Lower leg skin (tissue), 4 donors: ENCODE data around the gene TWF1. TPM values are rescaled to one million over a fixed set of nuclear protein-coding genes. Genes with fewer than 3 reads are reported as not detected.

Source experiments
- DNase-seq, 2 donors: peaks; one replicate each; pipeline ENCODE4 v3.0.0-alpha.2; 2019; ENCODE audit warnings: low spot score in 2 of 2
- H3K4me3 ChIP-seq: fragments of 200-600 bp; sonication (generic); 2 replicates; pipeline ENCODE4 v1.5.1; 2017; ENCODE audit warnings: mild to moderate bottlenecking, low read depth; ENCODE audit not compliant: poor library complexity, severe bottlenecking
- POLR2A ChIP-seq, 2 donors: fragments of 450-650 bp; IDR thresholded peaks; one replicate each; pipeline ENCODE4 v1.6.1; 2016 to 2017; ENCODE audit warnings: antibody characterized with exemption in 2 of 2, mild to moderate bottlenecking in 1 of 2, moderate library complexity in 1 of 2
- WGBS, 2 donors: methylation state at CpG; one replicate each; pipeline ENCODE4 v1.1.5; 2018; 5-methylcytosine and 5-hydroxymethylcytosine counted together
- intact Hi-C: fragments of 100-400 bp; cut with DNase I; formaldehyde crosslinking; loops from one replicate; pipeline ENCODE4 v1.15.0; 2023; ENCODE audit warnings: low total_unique reads
- total RNA-seq, 4 donors: library from RNA; depleted of rRNA; stranded (reverse); fragments of >200 nt; gene quantifications; one replicate each; pipeline ENCODE4 v1.1.0, GENCODE V29; 2016
- TF ChIP-seq, protein P1 (sequence below), 3 donors: fragments of 450-650 bp; IDR thresholded peaks; one replicate each; pipeline ENCODE4 v1.5.1; 2016; ENCODE audit warnings: antibody characterized with exemption in 3 of 3, mild to moderate bottlenecking in 3 of 3, moderate library complexity in 2 of 3

Gene TWF1
- total RNA-seq, 4 donors from 2014 or later = 46.9 to 77.4 (median 62.3) TPM

DNA sequence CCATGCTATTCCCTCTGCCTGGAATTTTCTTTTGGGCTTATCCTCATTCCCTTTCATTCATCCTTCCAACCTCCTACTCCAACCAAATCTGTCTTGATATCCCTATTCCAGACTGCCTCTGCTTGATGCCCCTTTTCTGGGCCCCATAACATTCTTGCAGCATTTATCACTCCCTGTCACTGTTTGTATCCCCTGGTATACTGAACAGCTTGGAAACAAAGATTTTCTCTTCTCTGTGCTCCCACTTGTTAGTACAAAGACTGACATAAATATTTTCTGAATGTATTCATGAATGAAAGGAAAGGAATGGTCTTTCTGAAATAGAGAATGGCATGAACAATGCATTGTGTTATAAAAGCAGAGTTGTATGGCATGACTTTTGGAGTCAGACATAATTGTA is 39.8 kb downstream of the TWF1 start:
- DNase-seq = no peak
- intact Hi-C loops = no loop called here
- no peak overlapping the region for H3K4me3 ChIP-seq
- no peak for TF ChIP-seq POLR2A (IDR thresholded peaks at IDR 0.05)
- TF ChIP-seq, protein P1, sequence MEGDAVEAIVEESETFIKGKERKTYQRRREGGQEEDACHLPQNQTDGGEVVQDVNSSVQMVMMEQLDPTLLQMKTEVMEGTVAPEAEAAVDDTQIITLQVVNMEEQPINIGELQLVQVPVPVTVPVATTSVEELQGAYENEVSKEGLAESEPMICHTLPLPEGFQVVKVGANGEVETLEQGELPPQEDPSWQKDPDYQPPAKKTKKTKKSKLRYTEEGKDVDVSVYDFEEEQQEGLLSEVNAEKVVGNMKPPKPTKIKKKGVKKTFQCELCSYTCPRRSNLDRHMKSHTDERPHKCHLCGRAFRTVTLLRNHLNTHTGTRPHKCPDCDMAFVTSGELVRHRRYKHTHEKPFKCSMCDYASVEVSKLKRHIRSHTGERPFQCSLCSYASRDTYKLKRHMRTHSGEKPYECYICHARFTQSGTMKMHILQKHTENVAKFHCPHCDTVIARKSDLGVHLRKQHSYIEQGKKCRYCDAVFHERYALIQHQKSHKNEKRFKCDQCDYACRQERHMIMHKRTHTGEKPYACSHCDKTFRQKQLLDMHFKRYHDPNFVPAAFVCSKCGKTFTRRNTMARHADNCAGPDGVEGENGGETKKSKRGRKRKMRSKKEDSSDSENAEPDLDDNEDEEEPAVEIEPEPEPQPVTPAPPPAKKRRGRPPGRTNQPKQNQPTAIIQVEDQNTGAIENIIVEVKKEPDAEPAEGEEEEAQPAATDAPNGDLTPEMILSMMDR (IDR thresholded peaks at IDR 0.05) = no peak

DNA sequence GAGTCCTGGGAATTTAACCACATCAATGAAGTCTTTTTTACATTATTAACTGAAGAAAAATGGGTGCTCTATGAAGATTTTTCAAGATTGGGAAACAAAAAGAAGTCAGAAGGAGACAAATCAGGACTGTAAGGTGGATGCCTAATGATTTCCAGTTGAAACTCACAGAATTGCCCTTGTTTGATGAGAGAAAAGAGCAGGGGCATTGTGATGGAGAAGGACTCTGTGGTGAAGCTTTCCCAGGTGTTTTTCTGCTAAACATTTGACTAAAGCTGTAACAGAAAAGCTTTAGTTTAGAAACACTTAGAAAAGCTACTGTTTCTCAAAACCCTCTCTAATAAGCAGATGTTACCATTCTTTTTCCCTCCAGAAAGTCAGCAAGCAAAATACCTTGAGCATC is 41.6 kb downstream of the TWF1 start:
- no peak overlapping the region for H3K4me3 ChIP-seq
- intact Hi-C loops = no loop called here
- DNase-seq = no peak
- TF ChIP-seq, protein P1 (IDR thresholded peaks at IDR 0.05) = no peak
- TF ChIP-seq POLR2A (IDR thresholded peaks at IDR 0.05) = no peak

DNA sequence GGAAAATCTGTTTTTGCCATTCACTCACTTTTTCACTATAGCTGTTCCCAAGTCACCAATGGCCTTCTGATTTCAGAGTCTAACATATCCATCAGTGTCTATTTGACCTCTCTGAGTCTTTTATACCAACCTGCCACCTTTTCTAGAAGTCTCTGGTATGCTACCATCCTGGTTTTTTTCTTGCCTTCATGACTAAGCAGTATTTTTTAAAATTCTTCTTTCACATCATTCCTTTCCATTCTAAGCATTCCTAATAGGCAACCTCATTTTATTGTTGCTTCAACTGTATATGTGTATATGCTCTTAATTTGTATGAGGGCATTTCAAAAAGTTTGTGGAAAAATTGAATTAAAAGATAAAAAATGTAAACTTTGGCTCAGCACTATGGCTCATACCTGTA is 42.3 kb downstream of the TWF1 start:
- no peak for DNase-seq
- intact Hi-C loops = no loop called here
- no peak for TF ChIP-seq POLR2A (IDR thresholded peaks at IDR 0.05)
- TF ChIP-seq, protein P1 (IDR thresholded peaks at IDR 0.05) = no peak
- no peak overlapping the region for H3K4me3 ChIP-seq

DNA sequence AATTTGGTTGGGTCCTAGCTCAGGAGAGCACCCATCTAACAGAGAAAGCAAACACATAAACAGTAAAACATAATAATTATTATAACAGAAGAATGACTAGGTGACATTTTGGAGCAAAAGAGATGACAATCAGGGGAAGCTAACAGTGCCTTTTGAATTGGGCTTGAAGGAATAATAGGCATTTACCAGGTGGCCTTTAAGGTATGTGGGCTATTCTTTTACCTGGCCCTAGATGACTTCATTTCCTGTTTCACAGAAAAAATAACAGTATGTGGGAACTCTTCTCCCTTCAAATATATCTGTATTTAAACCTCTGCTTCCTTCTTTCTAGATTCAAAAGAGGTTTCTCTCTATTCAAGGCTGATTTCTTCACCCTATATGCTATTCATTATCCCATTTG is 43.5 kb downstream of the TWF1 start:
- intact Hi-C loops = no loop called here
- no peak for DNase-seq
- no peak for TF ChIP-seq POLR2A (IDR thresholded peaks at IDR 0.05)
- TF ChIP-seq, protein P1 (IDR thresholded peaks at IDR 0.05) = no peak
- H3K4me3 ChIP-seq = no peak overlapping the region

DNA sequence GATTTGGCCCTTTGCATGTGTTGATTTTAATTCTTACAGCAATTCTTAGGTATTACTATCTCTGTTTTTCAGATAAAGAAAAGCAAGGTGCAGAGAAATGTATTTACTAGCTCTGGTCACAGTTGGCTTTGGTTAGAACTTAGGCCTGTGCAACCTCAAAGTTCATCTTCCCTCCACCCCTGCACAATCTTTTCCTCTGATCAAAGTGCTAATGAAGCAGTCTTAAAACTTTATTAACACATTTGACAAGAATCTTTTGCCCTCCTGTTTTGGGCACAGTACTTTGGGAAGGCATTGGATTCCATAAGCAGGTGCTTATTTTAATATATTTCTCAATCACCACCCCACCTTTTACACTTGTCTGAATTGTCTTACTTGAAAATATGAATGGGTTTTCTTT is 44.6 kb downstream of the TWF1 start:
- intact Hi-C loops = no loop called here
- DNase-seq = no peak
- TF ChIP-seq POLR2A (IDR thresholded peaks at IDR 0.05) = no peak
- TF ChIP-seq, protein P1 (IDR thresholded peaks at IDR 0.05) = no peak
- H3K4me3 ChIP-seq = no peak overlapping the region

DNA sequence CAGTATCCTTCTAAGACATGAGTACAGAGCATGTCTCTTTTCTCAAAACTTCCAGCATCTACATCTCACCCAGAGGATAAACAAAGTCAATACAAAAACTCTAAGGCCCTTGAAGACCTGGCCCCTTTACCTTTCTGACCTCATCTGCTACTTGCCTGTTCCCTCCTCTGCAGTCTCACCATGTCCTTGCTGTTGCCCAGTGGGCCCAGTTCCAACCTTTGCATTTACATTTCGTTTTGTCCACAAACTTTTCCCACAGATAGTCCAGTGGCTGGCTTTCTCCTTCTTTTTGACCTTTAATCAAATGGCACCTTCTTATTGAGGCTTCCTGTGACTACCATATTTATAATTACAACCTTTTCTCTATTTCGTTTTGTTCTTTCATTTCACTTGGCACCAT is 45.7 kb downstream of the TWF1 start:
- no peak for DNase-seq
- WGBS, 2 donors = 78 to 81% methylated on average over 2 of the region's 2 CpGs
- intact Hi-C loops = no loop called here
- TF ChIP-seq, protein P1 (IDR thresholded peaks at IDR 0.05) = no peak
- no peak for TF ChIP-seq POLR2A (IDR thresholded peaks at IDR 0.05)
- H3K4me3 ChIP-seq = no peak overlapping the region
